Measurements from ENCODE around the gene PAPOLG.

Gene PAPOLG

DNA sequence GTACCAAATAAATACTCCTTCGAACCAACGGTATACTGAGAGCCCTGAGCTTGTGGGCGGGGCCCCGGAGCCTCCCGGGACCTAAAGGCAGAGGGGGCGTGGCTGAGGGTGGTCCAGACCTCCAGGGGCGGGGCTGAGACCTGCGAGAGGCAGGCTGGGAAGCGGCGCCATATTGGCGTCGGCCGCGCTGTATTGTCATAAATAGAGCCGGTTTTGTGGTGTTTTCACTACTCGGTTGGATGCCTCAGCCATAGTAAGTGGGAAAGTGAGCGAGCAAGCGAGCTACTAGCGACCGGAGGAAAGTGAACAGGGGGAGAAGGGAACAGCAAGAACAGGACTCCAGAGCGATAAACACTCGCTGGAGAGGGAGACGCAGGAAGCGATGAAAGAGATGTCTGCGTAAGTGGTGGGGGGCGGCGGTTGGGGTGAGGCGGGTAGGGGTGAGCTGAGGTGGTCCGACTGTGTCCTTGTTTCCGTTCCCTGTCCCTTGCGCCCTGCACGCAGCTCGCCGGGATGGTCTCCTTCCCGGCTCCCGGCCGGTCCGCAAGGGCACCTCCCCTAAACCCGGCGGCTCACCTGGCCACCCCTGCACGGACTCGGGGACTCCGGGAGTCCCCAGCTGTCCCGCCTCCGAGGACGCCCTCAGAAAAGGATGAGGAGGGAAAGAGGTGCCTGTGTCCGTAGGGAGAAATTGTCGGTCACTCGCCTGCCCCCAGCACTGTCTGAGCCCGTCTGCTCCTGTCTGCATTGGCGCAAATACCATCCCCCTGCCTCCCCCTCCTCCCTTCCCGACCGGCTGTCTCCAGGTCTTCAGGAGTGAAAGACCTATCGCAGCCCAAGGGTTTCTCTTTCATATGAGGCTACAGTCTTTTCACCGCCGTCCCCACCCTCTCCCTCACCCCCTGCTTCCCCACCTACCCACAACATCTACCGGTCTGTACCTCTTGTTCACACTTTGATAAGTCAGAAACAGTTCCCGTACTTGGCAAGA lies at the start of gene PAPOLG:
TSS of gene PAPOLG (plus strand) at position 172 of the 991 bp plus-strand sequence. CDS start at position 383, 211 bp downstream.
- DNase-seq = peak; percentile 99

DNA sequence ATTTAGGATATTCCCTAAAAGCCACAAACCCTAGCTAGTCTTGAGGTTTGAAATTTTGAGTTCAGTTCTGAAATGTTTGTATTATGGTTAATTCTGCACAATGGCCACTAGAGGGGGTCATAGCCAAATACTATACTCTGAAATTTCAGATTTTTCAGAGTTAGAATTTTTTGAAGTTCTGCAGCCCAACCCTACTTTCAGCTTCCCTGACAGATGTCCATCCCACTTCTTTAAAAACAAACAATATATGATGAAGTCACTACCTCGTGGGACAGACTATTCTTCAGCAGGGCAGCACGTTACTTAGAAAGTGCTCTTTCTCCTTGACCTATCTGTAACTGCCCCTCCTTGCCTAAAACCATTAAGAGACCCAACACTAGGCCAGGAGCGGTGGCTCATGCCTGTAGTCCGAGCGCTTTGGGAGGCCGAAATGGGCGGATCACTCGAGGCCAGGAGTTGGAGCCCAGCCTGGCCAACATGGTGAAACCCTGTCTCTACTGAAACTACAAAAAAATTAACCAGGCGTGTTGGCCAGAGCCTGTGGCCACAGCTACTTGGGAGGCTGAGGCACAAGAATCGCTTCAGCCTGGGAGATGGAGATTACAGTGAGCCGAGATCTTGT lies 48.2 kb upstream of the PAPOLG start:
- no peak for DNase-seq

DNA sequence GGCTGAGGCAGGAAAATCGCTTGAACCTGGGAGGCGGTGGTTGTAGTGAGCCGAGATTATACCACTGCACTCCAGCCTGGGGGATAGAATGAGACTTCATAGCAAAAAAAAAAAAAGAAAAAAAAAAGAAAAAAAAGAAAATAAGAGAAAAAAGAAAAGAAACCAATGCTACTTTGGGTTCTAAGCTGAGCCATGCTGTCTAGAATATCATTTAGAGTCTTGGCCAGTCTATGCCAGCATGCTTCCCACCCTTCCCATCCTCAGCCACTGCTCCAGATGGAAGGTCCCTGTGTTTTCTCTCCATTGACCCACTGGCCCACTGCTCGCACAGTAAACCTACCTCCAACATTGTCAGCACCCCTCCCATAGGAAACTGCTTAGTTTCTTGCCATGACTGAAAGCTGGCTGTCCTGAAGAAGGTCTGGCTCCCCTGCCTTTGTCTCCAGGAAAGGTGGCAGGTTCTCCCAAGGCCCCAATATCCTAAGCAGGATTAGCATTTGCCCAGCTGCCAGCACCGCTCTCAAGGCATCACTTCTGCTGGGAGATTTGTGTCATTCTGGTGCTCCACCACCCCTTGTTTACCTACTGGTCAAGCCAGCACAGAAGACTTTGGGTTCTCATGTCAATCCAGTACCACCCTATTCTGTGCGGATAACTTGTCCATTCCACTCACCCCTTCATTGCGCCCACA lies 47.3 kb upstream of the PAPOLG start:
- no peak for DNase-seq

DNA sequence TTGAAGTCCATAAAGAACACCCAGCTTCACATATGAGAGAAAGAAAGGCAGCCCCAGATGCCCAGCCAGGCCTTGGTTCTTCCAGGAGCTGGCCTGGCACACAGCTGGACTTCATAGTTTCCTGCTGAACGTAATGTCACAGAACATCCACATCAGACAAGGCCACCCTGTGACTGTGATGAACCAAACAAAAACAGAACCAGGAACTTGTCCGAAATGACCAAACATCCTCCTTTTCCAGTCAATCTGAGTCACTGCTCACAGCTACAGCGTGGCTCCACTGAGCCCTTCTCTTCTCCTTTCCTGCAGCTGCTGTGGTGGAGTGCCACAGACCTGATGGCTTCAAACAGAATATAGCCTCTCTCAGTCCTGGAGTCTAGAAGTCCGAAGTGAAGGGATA lies 45.4 kb upstream of the PAPOLG start:
- no peak for DNase-seq

- no peak for DNase-seq
Measured at GRCh38 chr2:60715561-60715960, 40.5 kb upstream of the PAPOLG start.

- no peak for DNase-seq
Measured at GRCh38 chr2:60717691-60718090, 38.4 kb upstream of the PAPOLG start.

GRCh38 chr2:60719331-60719730 lies 36.7 kb upstream of the PAPOLG start:
- DNase-seq = no peak

- DNase-seq = no peak
Measured at GRCh38 chr2:60725466-60725865, 30.6 kb upstream of the PAPOLG start.

DNA sequence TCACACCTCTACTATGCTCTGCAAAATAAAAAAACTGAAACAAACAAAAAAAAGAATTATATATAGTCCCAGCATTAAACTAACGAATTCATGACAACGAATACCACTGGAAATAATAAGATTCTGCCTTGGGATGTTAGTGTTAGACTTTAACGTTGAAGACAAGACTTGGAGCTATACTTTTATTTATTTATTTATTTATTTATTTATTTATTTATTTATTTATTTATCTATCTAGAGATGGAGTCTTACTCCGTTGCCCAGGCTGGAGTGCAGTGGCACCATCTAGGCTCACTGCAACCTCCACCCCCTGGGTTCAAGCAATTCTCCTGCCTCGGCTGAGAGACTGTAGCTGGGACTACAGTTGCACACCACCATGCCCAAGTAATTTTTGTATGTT lies 27.2 kb upstream of the PAPOLG start:
- no peak for DNase-seq

DNA sequence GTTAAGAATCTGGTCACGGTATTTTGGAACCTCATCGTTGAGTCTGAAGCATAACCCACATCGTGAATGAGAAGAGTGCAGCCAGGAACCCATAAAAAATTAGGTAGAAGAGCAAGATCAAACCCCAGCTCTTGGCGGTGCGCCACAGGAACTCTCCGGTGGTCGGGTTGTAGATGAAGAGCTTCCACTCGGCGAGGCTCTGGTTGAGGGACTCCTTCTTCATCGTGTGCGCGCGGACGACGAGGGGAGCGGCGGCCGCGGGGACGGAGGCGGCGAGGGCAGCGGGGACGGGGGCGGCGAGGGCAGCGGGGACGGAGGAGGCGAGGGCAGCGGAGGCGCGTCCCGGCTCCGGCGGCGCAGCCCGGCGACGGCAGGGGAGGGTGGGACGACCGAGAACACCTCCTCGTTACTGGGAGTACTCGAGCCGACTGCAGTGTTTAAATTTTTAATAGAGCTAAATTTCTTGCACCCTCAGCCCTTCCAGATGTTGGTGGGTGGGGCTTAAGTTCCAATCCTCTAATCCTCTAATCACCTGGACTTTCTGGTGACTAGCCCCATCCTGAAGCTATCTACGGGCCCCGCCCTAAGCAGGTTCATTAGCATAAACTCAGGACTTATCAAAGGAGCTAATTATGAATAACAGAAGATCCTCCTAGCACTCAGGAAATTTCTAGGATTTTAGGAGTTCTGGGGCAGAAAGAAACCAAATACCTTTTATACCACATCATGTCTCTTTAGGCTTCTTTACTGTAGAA lies 20.4 kb upstream of the PAPOLG start:
- peak; percentile 15 for DNase-seq

DNA sequence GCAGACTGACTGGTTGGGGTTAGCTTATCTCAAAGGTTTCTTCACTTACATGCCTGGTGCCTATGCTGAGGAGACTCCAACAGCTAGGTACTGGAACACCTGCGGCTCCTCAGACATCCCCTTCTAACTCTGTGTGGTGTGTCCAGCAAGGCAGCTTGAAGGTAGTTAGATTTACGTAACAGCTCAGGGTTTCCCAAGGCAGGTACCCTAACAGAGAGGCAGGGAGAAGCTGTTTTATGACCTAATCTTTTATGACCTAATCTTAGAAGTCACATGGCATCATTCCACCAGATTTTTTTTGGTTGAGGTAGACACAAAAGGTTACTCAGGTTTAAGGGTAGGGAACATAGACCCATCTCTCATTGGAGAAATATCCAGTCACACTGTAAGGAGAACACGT lies 17.4 kb upstream of the PAPOLG start:
- no peak for DNase-seq

DNA sequence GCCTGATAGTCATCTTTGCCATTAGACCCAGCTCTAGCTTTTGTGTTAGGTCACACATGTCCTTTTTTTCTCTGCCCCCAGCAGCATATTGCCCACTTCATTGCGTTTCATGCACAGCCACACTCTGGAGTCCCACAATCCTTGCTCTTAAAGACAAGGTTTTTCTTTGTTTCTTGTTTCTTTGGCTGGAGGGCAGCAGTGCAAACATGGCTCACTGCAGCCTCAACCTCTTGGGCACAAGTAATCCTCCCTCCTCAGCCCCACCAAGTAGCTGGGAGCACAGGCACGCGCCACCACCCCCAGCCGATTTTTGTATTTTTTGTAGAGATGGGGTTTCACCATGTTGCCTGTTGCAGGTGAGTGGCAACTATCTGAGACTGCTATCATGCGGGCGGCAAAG lies 16.9 kb upstream of the PAPOLG start:
- no peak for DNase-seq

- no peak for DNase-seq
Measured at GRCh38 chr2:60741576-60741975, 14.5 kb upstream of the PAPOLG start.

DNA sequence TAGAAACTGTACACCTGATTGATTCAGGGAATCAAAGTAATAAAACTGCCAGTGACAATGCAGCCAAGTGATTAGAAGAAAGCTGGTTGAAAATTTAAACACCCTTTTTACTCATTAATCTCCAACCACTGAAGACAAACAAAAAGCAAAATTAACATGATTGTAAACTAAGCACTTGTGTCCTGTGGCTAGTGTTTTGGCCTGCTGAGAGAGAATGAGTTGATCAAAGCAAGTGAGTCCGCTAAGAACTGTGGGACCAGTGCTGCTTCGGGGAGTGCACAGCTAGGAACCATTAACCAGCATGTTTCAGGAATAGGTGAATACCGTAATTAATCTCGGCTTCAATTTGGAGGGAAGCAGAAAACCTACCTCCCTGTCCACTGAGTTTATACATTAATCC lies 13.6 kb upstream of the PAPOLG start:
- no peak for DNase-seq

DNA sequence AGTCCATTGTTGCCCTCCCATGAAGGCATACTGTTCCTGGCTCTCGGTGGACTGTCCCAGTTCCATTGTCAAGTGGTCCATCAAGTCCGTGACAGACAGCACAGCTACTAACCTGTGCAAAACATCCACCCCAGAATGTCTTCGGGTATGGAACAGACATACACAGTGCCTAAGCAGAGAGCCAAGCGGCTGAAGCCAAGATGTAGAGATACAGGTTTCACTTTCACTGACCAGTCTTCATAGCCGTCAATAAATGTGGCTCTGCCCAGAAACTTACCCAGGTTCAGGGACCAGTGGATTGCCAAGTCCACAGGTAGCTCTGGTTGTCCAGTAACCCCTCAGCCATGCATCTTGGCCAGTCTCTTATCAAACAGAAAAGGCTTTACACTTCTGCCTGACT lies 10.7 kb upstream of the PAPOLG start:
- no peak for DNase-seq

DNA sequence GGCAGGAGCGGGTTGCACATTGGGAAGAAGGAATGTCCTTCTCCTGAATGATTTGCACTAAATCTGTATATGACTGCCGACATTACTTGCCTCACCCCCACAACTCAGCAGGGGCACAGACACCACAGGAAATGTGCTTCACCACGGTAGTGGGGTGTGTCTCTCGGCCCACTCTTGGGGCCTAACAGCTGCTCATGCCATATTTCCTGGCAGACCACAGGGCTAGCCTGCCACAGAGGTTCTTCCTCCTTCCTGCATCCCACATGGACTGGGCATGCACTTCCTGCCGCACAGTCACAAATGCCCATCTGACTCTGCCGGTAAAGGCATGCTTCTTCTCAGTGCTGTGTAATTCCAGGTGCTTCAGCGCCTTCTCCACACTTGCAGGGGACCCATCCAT lies 10.3 kb upstream of the PAPOLG start:
- no peak for DNase-seq

DNA sequence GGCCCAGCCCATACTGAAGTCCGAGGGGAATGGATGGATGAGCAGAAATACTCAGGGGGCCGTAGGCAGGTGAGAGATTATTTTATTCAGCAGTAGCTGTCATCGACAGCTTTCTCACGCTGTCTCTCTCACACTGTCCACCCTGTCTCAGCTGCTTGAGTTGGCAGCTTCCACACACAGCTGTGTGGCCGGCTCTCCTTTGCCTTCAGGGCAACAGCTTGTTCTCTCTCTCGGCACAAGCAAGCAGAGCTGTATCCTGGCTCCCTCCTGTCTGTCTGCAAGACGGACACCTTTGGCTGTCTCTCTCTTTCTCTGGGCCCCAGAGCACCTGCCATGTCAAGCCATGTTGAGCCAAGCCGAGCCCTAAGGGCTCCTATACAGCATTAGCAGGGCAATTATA lies 9.8 kb upstream of the PAPOLG start:
- DNase-seq = no peak

DNA sequence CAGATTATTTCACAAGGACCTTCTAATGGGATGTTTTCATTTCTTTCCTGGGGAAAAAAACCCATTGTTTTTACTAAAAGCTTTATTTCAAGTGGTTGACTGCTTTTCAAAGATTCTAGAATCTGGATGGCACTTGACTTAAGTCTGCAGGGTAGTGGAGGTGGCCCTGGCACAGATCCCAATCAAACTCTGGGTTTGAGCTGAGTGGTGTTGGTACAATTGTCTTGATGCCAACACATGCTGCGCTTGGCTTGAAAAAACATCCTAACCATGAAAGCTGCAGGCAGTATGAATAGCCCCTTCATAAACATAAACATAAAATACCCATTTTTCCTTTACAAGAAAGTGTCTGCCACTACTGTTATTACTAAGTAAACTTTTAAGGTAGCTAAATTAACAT lies 3.6 kb downstream of the PAPOLG start:
- no peak for DNase-seq

DNA sequence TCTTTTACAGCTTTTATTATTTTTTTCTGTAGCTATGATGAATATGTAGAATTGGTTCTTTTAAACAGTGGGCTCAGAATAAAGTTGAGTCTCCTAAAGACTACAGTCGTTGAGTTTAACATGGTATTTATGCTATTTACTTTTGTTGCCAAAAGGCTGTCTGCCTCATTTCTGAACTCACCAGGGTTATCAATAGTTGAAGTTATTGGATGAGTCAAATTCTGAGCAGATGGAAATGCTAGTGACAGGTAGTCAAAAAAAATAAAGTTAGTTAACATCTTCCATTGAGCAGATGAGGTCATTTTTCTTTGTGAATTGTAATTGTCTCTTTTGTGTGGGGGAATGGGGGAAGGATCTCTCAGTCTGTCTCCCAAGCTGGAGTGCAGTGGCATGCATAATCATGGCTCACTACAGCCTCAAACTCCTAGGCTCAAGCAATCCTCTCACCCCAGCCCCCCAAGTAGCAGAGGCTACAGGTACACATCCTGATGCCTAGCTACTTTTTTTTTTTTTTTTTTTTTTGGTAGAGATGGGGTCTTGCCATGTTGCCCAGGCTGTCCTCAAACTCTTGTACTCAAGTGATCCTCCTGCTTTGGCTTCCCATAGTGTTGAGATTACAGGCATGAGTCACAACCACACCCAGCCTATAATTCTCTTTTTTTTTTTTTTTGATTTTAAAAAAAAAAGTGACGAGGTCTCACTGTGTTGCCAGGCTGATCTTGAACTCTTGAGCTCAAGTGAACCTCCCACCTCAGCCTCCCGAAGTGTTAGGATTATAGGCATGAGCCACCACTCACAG lies 8.9 kb downstream of the PAPOLG start:
- no peak for DNase-seq

- DNase-seq = no peak
Measured at GRCh38 chr2:60766283-60766682, 10.2 kb downstream of the PAPOLG start.

DNA sequence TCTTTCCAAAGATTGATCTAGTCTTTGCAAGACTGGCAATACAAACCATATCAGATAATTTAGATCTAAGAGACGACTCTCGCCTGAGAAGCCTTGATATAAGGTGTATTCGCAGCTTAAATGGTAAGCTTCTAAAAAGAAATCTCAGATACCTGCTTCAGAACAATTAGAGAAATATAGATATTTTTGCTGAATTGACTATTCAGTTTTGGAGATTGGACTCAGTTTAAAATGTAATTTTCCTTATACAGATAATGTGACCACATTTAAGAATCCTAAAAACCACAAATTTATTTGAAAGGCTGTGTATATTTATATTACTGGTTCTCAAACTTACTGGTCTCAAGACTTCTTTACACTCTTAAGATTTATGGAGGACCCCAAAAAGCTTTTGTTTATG lies 15.4 kb downstream of the PAPOLG start:
- no peak for DNase-seq

DNA sequence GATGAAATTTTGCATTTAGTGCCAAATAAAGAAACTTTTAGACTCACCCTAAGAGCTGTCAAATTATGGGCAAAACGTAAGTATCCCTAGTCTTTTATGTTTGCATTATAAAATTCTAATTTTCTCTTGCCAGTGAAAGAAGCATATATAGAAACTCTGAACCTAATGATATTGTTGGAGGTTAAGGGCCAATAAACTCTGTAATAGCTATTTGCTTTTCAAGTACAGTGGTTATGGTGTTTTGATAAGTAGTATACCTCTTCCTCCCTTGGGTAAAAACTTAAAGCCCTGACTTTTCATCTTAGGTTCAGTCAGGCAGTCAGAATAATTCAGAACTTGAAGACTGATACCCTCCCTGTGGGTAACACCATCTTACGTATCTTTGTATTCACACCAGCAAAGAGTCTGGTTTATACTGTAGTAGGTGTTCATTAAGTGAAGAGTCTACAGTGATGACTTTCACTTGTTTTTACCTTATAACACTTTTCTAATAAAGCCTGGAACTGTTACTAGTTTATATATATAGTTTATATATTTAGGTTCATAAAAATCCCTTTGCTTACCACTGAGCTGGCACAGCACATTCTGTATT lies 19.1 kb downstream of the PAPOLG start:
- DNase-seq = no peak

Measured in activated naive CD4-positive, alpha-beta T cell treated with anti-CD3 and anti-CD28 coated beads, Interleukin-2, amount 50 U/mL, for 16 hours (primary cell).